Gastrocnemius medialis (tissue), 4 donors: ENCODE data around the gene PPP2R3C. TPM values are rescaled to one million over a fixed set of nuclear protein-coding genes. Genes with fewer than 3 reads are reported as not detected.

ENCODE experiments used
- ATAC-seq, 2 donors: fragments of 150-250 bp; one replicate each; pipeline ENCODE4 v1.9.1; 2016
- DNase-seq, 2 donors: peaks; one replicate each; pipeline ENCODE4 v3.0.0-alpha.2; 2019
- H3K27ac ChIP-seq, 4 donors: fragments of 200-600 bp; sonication (generic); 1 replicate in 1 of 4; 2 replicates in 3 of 4; pipeline ENCODE4 v1.5.1; 2016 to 2018; ENCODE audit warnings: mild to moderate bottlenecking in 2 of 4, moderate library complexity in 1 of 4
- H3K27me3 ChIP-seq, 3 donors: fragments of 200-600 bp; sonication (generic) in 2 of 3; 1 replicate in 1 of 3; 2 replicates in 2 of 3; pipeline versions ENCODE4 v1.5.1 to v1.6.0; 2016 to 2019; ENCODE audit warnings: mild to moderate bottlenecking in 1 of 3, moderate library complexity in 1 of 3
- H3K36me3 ChIP-seq, 2 donors: fragments of 200-600 bp; sonication (generic) in 1 of 2; one replicate each; pipeline ENCODE4 v1.5.1; 2017 to 2018
- H3K4me1 ChIP-seq, 2 donors: fragments of 200-600 bp; sonication (generic) in 1 of 2; one replicate each; pipeline ENCODE4 v1.5.1; 2016 to 2017; ENCODE audit warnings: mild to moderate bottlenecking in 2 of 2
- H3K4me3 ChIP-seq, 4 donors: fragments of 200-600 bp; sonication (generic) in 3 of 4; 1 replicate in 1 of 4; 2 replicates in 3 of 4; pipeline ENCODE4 v1.5.1; 2016 to 2019; ENCODE audit warnings: mild to moderate bottlenecking in 2 of 4
- H3K9me3 ChIP-seq, 3 donors: fragments of 200-600 bp; sonication (generic) in 2 of 3; 1 replicate in 1 of 3; 2 replicates in 2 of 3; pipeline ENCODE4 v1.5.1; 2016 to 2019
- POLR2A ChIP-seq, 2 donors: fragments of 450-650 bp; IDR thresholded peaks; one replicate each; pipeline ENCODE4 v1.6.1; 2017; ENCODE audit warnings: antibody characterized with exemption in 2 of 2, mild to moderate bottlenecking in 2 of 2, moderate library complexity in 2 of 2
- in situ Hi-C, 4 donors: fragments of 200-750 bp; cut with MboI; loops; one replicate each; pipeline versions ENCODE4 v1.15.0 to v1.8.0; 2017; ENCODE audit warnings: low sequenced_read_pairs in 4 of 4
- intact Hi-C: fragments of 100-400 bp; cut with DNase I; formaldehyde crosslinking; loops from one replicate; pipeline ENCODE4 v1.15.1; 2023; ENCODE audit warnings: low total_unique reads
- total RNA-seq, 4 donors: library from RNA; depleted of rRNA; stranded (reverse); fragments of >200 nt; gene quantifications; one replicate each; pipeline versions ENCODE4 v1.1.0 to v1.2.3, GENCODE V29; 2016
- TF ChIP-seq, protein P1 (sequence below), 5 experiments: fragments of 450-650 bp in 3 of 5; fragments of 200-600 bp in 2 of 5; sonication (generic) in 2 of 5; IDR thresholded peaks in 4 of 5; conservative IDR thresholded peaks in 1 of 5; 1 replicate in 4 of 5; 2 replicates in 1 of 5; pipeline ENCODE4 v1.5.1; 2016 to 2019; ENCODE audit warnings: antibody characterized with exemption in 5 of 5, mild to moderate bottlenecking in 3 of 5, moderate library complexity in 3 of 5

Gene PPP2R3C
- total RNA-seq = 10 to 100 TPM; 27.9 to 59.4 (median 33.2) TPM

DNA sequence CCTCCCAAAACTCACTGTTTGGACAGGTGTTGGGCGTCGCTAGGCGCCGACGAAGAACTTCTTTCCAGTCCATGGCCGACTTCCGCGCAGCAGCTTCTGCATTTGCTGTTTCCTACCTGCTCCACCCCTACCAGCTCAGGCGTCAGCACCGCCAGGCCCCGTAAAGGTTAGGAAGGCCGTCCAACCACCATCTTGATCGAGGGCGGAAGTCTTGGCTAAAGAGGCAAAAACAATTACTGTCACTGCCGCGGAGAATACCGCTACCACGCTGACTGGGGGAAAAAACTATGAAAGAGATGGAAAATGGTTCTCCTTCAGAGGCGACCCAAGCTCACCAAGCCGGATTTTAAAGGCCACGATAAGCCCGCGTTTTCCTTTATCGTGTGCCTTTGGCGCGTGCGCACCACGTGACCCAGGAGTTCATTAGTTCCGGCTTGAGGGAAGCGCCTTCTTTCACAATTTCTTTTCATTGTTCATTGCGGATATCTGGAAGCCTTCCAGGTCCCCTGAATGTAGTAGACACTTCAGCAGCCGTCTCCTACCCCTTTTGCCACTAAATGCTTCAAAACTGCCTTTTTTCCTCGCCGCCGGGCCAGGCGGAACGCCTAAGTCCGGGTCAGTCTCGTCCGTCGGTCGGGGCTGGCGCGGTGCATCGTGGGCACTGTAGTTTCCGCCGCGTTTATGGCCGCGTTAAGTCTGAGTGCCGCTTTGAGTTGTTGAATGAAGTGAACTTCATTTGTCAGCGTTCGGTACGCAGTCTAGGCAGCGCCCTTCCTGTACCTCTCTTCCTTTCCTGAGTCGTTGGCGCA is at the start of gene PPP2R3C, which contains the start of gene PRORP:
Gene PPP2R3C, minus strand, starts transcription at position 104 of the 809 bp plus-strand sequence. Its CDS starts 31 bp downstream, at position 73.
Gene PRORP, plus strand, starts transcription at position 666 of the 809 bp plus-strand sequence. CDS start 694 bp downstream, outside the sequence.
- TF ChIP-seq, protein P1, sequence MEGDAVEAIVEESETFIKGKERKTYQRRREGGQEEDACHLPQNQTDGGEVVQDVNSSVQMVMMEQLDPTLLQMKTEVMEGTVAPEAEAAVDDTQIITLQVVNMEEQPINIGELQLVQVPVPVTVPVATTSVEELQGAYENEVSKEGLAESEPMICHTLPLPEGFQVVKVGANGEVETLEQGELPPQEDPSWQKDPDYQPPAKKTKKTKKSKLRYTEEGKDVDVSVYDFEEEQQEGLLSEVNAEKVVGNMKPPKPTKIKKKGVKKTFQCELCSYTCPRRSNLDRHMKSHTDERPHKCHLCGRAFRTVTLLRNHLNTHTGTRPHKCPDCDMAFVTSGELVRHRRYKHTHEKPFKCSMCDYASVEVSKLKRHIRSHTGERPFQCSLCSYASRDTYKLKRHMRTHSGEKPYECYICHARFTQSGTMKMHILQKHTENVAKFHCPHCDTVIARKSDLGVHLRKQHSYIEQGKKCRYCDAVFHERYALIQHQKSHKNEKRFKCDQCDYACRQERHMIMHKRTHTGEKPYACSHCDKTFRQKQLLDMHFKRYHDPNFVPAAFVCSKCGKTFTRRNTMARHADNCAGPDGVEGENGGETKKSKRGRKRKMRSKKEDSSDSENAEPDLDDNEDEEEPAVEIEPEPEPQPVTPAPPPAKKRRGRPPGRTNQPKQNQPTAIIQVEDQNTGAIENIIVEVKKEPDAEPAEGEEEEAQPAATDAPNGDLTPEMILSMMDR (IDR thresholded peaks at IDR 0.05 in 4 of 5, conservative IDR thresholded peaks at IDR 0.05 in 1 of 5) = no peak
- peak; percentile 56 to 64 for TF ChIP-seq POLR2A (IDR thresholded peaks at IDR 0.05)
- H3K9me3 ChIP-seq = no peaks in the 10 kb centered on the region
- ATAC-seq (peak; percentile 89 to 93), DNase-seq (peak; percentile 93)
- peaks cover 18 to 24% of the 10 kb centered on the region in 2 donors for H3K4me1 ChIP-seq
- H3K4me3 ChIP-seq = peak within 1 kb of the TSS; percentile 77 to 95 (median 87)
- no peaks in the 10 kb centered on the region for H3K27me3 ChIP-seq
- intact Hi-C loops (loop anchor here (1.0 to 10.0 kb wide), 7 partner anchors 75 to 703 kb away; partner anchors contain the start of genes BRMS1L, CFL2, FAM177A1 and PSMA6), in situ Hi-C loops (loop anchor here in 3 of 4 donors (5.0 to 10.0 kb wide), 4 partner anchors 137 to 293 kb away; partner anchors contain the start of gene SRP54 (in 1 of the 3))
- H3K27ac ChIP-seq = peak within 1 kb of the TSS; percentile 94 to 98 (median 97)
- no peaks in the 10 kb centered on the region for H3K36me3 ChIP-seq

GRCh38 chr14:35167496-35167895 is 45.7 kb upstream of the PPP2R3C start:
- in situ Hi-C loops (no loop called here), intact Hi-C loops (no loop called here)
- H3K4me1 ChIP-seq = no peaks in the 10 kb centered on the region
- no peaks in the 10 kb centered on the region for H3K36me3 ChIP-seq
- TF ChIP-seq, protein P1 (IDR thresholded peaks at IDR 0.05 in 4 of 5, conservative IDR thresholded peaks at IDR 0.05 in 1 of 5) = no peak
- TF ChIP-seq POLR2A (IDR thresholded peaks at IDR 0.05) = no peak
- no peak overlapping the region for H3K4me3 ChIP-seq
- DNase-seq = no peak
- H3K27me3 ChIP-seq = no peaks in the 10 kb centered on the region
- ATAC-seq = no peak
- H3K27ac ChIP-seq = no peak overlapping the region
- H3K9me3 ChIP-seq = no peaks in the 10 kb centered on the region

DNA sequence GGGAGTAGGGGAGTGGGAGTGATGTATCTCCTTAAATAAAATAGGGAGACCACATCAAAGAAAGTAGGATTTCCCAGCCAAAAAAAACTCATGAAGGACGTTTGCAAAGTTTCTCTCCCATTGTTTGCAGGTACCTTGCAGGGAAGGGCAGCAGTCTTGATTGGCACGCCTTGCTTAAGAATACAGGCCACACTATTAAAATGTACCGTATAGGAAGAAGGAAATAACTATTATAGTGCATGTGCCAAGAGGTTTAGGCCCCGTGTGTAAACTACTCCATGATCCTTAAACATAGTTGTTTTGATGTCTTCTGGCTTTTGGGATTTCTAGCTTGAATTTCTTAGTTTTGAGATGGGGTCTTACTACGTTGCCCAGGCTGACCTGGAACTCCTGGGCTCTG is 43.1 kb upstream of the PPP2R3C start:
- ATAC-seq (no peak), DNase-seq (no peak)
- no peak overlapping the region for H3K27ac ChIP-seq
- no peaks in the 10 kb centered on the region for H3K36me3 ChIP-seq
- no peaks in the 10 kb centered on the region for H3K27me3 ChIP-seq
- H3K4me1 ChIP-seq = no peaks in the 10 kb centered on the region
- in situ Hi-C loops = no loop called here
- H3K4me3 ChIP-seq = no peak overlapping the region
- TF ChIP-seq POLR2A (IDR thresholded peaks at IDR 0.05) = no peak
- TF ChIP-seq, protein P1 (IDR thresholded peaks at IDR 0.05 in 4 of 5, conservative IDR thresholded peaks at IDR 0.05 in 1 of 5) = no peak
- intact Hi-C loops = no loop called here
- no peaks in the 10 kb centered on the region for H3K9me3 ChIP-seq

GRCh38 chr14:35163384-35163783 is 41.6 kb upstream of the PPP2R3C start:
- no peak overlapping the region for H3K27ac ChIP-seq
- intact Hi-C loops (no loop called here), in situ Hi-C loops (no loop called here)
- no peaks in the 10 kb centered on the region for H3K27me3 ChIP-seq
- ATAC-seq (no peak), DNase-seq (no peak)
- TF ChIP-seq, protein P1 (IDR thresholded peaks at IDR 0.05 in 4 of 5, conservative IDR thresholded peaks at IDR 0.05 in 1 of 5) = no peak
- TF ChIP-seq POLR2A (IDR thresholded peaks at IDR 0.05) = no peak
- H3K4me3 ChIP-seq = no peak overlapping the region
- H3K4me1 ChIP-seq = no peaks in the 10 kb centered on the region
- no peaks in the 10 kb centered on the region for H3K36me3 ChIP-seq
- no peaks in the 10 kb centered on the region for H3K9me3 ChIP-seq
